IMR-90 (cell line): ENCODE data around the gene TTC29. TPM values are rescaled to one million over a fixed set of nuclear protein-coding genes. Genes with fewer than 3 reads are reported as not detected.

Experiments
- ATAC-seq: fragments of 200-7000 bp; cut with Tn5 transposase; 2 replicates; pipeline ENCODE4 v1.9.1; 2020; ENCODE audit warnings: low read depth, mild to moderate bottlenecking, moderate library complexity
- BruUV-seq: library from RNA; stranded (reverse); fragments of 400-500 nt; replicated peaks from 2 replicates; lab custom pipeline; 2021; lab: Mats Ljungman, UMichigan
- CTCF ChIA-PET: fragments of 300-600 bp; formaldehyde crosslinking; extraction: SDS; loops from one replicate; lab custom pipeline; 2021; ENCODE audit warnings: antibody characterized with exemption; lab: Yijun Ruan, JAX
- POLR2A ChIA-PET: fragments of 300-600 bp; sonication (Branson Sonifier 250); formaldehyde crosslinking; loops from one replicate; lab custom pipeline; 2022; ENCODE audit warnings: antibody characterized with exemption; ENCODE audit not compliant: unreplicated experiment; lab: Charles Lee
- DNase-seq: peaks from one replicate; pipeline ENCODE4 v3.0.0; 2013
- H2AFZ ChIP-seq: replicated peaks from 2 replicates; pipeline ENCODE3; 2013; ENCODE audit warnings: low read length, mild to moderate bottlenecking; ENCODE audit not compliant: poor library complexity
- H2AK5ac ChIP-seq: 2 replicates; pipeline ENCODE4 v1.6.1; 2013; ENCODE audit warnings: low read depth, low read length, inconsistent platforms
- H2AK9ac ChIP-seq: replicated peaks from 2 replicates; pipeline ENCODE3; 2013; ENCODE audit warnings: mild to moderate bottlenecking, low read depth, low read length, moderate library complexity; ENCODE audit not compliant: poor library complexity
- H2BK120ac ChIP-seq: 2 replicates; pipeline ENCODE4 v1.6.1; 2013; ENCODE audit warnings: low read depth, low read length, inconsistent platforms
- H2BK15ac ChIP-seq: 3 replicates; pipeline ENCODE4 v1.6.1; 2013; ENCODE audit warnings: low read depth, low read length, inconsistent platforms
- H2BK20ac ChIP-seq: 2 replicates; pipeline ENCODE4 v1.6.1; 2013; ENCODE audit warnings: low read depth, mild to moderate bottlenecking, inconsistent platforms, low read length, moderate library complexity
- H2BK5ac ChIP-seq: 2 replicates; pipeline ENCODE4 v1.6.1; 2013; ENCODE audit warnings: mild to moderate bottlenecking, low read depth, low read length, inconsistent platforms; ENCODE audit not compliant: poor library complexity, severe bottlenecking
- H3K14ac ChIP-seq: replicated peaks from 2 replicates; pipeline ENCODE4 v1.6.1; 2013; ENCODE audit warnings: low read depth, low read length, inconsistent platforms
- H3K18ac ChIP-seq: 2 replicates; pipeline ENCODE4 v1.6.1; 2013; ENCODE audit warnings: low read depth, low read length, control low read depth
- H3K23ac ChIP-seq: 2 replicates; pipeline ENCODE4 v1.6.1; 2013; ENCODE audit warnings: low read depth, low read length, inconsistent platforms
- H3K27ac ChIP-seq: 2 replicates; pipeline ENCODE4 v1.5.1; 2013; ENCODE audit warnings: mild to moderate bottlenecking, control low read depth, low read length; ENCODE audit not compliant: insufficient read depth
- H3K27me3 ChIP-seq: 2 replicates; pipeline ENCODE4 v1.6.1; 2013; ENCODE audit warnings: low read length; ENCODE audit not compliant: control insufficient read depth, insufficient read depth
- H3K36me3 ChIP-seq: 2 replicates; pipeline ENCODE4 v1.6.1; 2013; ENCODE audit warnings: low read length, mixed read lengths; ENCODE audit not compliant: control insufficient read depth, insufficient read depth
- H3K4ac ChIP-seq: 2 replicates; pipeline ENCODE4 v1.6.1; 2013; ENCODE audit warnings: low read depth, low read length, inconsistent platforms
- H3K4me1 ChIP-seq: 2 replicates; pipeline ENCODE4 v1.6.1; 2013; ENCODE audit warnings: low read length, mixed read lengths; ENCODE audit not compliant: control insufficient read depth, insufficient read depth
- H3K4me2 ChIP-seq: 2 replicates; pipeline ENCODE4 v1.6.1; 2013; ENCODE audit warnings: low read depth, mild to moderate bottlenecking, control low read depth, low read length, moderate library complexity
- H3K4me3 ChIP-seq: 2 replicates; pipeline ENCODE4 v1.5.1; 2013; ENCODE audit warnings: low read depth, mild to moderate bottlenecking, control low read depth, low read length, moderate library complexity; ENCODE audit not compliant: insufficient read depth
- H3K56ac ChIP-seq: 2 replicates; pipeline ENCODE4 v1.6.1; 2013; ENCODE audit warnings: low read length, inconsistent platforms; ENCODE audit not compliant: insufficient read depth; ENCODE audit errors: extremely low read depth
- H3K79me1 ChIP-seq, 2 experiments: 2 replicates each; pipeline ENCODE4 v1.6.1; 2013; ENCODE audit warnings: low read length in 2 of 2, inconsistent platforms in 1 of 2, low read depth in 1 of 2
- H3K9ac ChIP-seq: 2 replicates; pipeline ENCODE4 v1.6.1; 2013; ENCODE audit warnings: low read depth, low read length, control low read depth
- H3K9me1 ChIP-seq: 2 replicates; pipeline ENCODE4 v1.6.1; 2013; ENCODE audit warnings: low read length, inconsistent platforms; ENCODE audit not compliant: insufficient read depth
- H3K9me3 ChIP-seq: 2 replicates; pipeline ENCODE4 v1.6.1; 2013; ENCODE audit warnings: low read length; ENCODE audit not compliant: control insufficient read depth, insufficient read depth
- H4K20me1 ChIP-seq: 2 replicates; pipeline ENCODE4 v1.6.1; 2013; ENCODE audit warnings: low read length, inconsistent platforms; ENCODE audit not compliant: insufficient read depth
- H4K5ac ChIP-seq: 2 replicates; pipeline ENCODE4 v1.6.1; 2013; ENCODE audit warnings: mild to moderate bottlenecking, low read depth, low read length, control low read depth
- H4K8ac ChIP-seq, 2 experiments: 2 replicates each; pipeline ENCODE4 v1.6.1; 2013; ENCODE audit warnings: low read depth in 2 of 2, low read length in 2 of 2, control low read depth in 1 of 2, inconsistent platforms in 1 of 2
- H4K91ac ChIP-seq: 2 replicates; pipeline ENCODE4 v1.6.1; 2013; ENCODE audit warnings: low read depth, low read length, inconsistent platforms; ENCODE audit not compliant: insufficient read depth
- BHLHE40 ChIP-seq: fragments of 150-350 bp; IDR thresholded peaks from 2 replicates; pipeline ENCODE4 v1.6.1; 2016; ENCODE audit warnings: mild to moderate bottlenecking, low read depth, low read length
- CEBPB ChIP-seq: IDR thresholded peaks from 2 replicates; pipeline ENCODE4 v1.6.1; 2012; ENCODE audit warnings: low read depth, low read length, improper control_type of control experiment
- CHD1 ChIP-seq: IDR thresholded peaks from 2 replicates; pipeline ENCODE4 v1.6.1; 2012; ENCODE audit warnings: low read depth, low read length, improper control_type of control experiment
- CTCF ChIP-seq: conservative IDR thresholded peaks from 2 replicates; pipeline ENCODE4 v1.5.1; 2012; ENCODE audit warnings: mild to moderate bottlenecking, low read depth, low read length, improper control_type of control experiment
- MAFK ChIP-seq: IDR thresholded peaks from 2 replicates; pipeline ENCODE4 v1.6.1; 2012; ENCODE audit warnings: low read depth, low read length, improper control_type of control experiment
- MXI1 ChIP-seq: IDR thresholded peaks from 2 replicates; pipeline ENCODE4 v1.6.1; 2012; ENCODE audit warnings: low read depth, mild to moderate bottlenecking, low read length, moderate library complexity, borderline replicate concordance
- RFX5 ChIP-seq: IDR thresholded peaks from 2 replicates; pipeline ENCODE4 v1.8.0; 2012; ENCODE audit warnings: low read depth, mild to moderate bottlenecking, low read length, moderate library complexity
- SMC3 ChIP-seq: fragments of 150-350 bp; IDR thresholded peaks from 2 replicates; pipeline ENCODE4 v1.6.1; 2016; ENCODE audit warnings: low read depth, mild to moderate bottlenecking, antibody characterized with exemption, low read length, moderate library complexity
- USF2 ChIP-seq: fragments of 150-350 bp; IDR thresholded peaks from 2 replicates; pipeline ENCODE4 v1.6.1; 2017; ENCODE audit warnings: mild to moderate bottlenecking, antibody characterized with exemption, low read length, low read depth
- WGBS, 2 experiments: methylation state at CpG; one replicate each; pipeline versions ENCODE4 v1.1.5 to v1.1.7; 2013; ENCODE audit warnings: missing lambda C conversion rate in 2 of 2; ENCODE audit not compliant: insufficient read length in 1 of 2; ENCODE audit errors: extremely low coverage in 2 of 2; 5-methylcytosine and 5-hydroxymethylcytosine counted together
- dilution Hi-C: fragments of 300-500 bp; cut with HindIII; formaldehyde crosslinking; loops from one replicate; pipeline ENCODE4 v1.14.3; 2018; ENCODE audit warnings: low sequenced_read_pairs; ENCODE audit not compliant: unreplicated experiment
- in situ Hi-C: fragments of 300-500 bp; cut with MboI; formaldehyde crosslinking; loops from 3 replicates; pipeline ENCODE4 v1.14.3; 2019; ENCODE audit warnings: low sequenced_read_pairs, inconsistent platforms, mixed read lengths
- intact Hi-C: fragments of 100-400 bp; cut with micrococcal nuclease; formaldehyde crosslinking; loops from 2 replicates; pipeline ENCODE4 v1.10.0; 2022
- polyA plus RNA-seq, 3 experiments: library from polyadenylated mRNA; depleted of rRNA; stranded (reverse); fragments of >200 nt; gene quantifications; 2 replicates each; pipeline ENCODE4 v1.2.3, GENCODE V29; 2012; ENCODE audit warnings: low replicate concordance in 1 of 3
- total RNA-seq: library from RNA; depleted of rRNA; stranded (reverse); fragments of >200 nt; gene quantifications from 2 replicates; pipeline ENCODE4 v1.2.3, GENCODE V29; 2012

TTC29 gene
- total and polyA plus RNA-seq, 2 of the 4 experiments (the other 2 are of a cell fraction): not detected

GRCh38 chr4:146975036-146975435 lies 29.4 kb upstream of the TTC29 start:
- ChIA-PET POLR2A (no interaction called here), CTCF (no interaction called here)
- H4K20me1 ChIP-seq: no peaks in the 10 kb centered on the region
- no peak overlapping the region for H3K9ac ChIP-seq
- no peak overlapping the region for H2BK15ac ChIP-seq
- no peak overlapping the region for H3K4ac ChIP-seq
- WGBS, 2 experiments: no CpG with 5 or more reads among the region's 3 CpGs
- no peak overlapping the region for H2BK20ac ChIP-seq
- dilution Hi-C loops: no loop called here
- no peak overlapping the region for H4K8ac ChIP-seq
- ATAC-seq (no peak), DNase-seq (no peak)
- no peaks in the 10 kb centered on the region for H3K4me1 ChIP-seq
- H4K91ac ChIP-seq: no peak overlapping the region
- intact Hi-C loops: no loop called here
- H3K27me3 ChIP-seq: no peaks in the 10 kb centered on the region; the same call in 1 of the 2 replicates
- no peaks in the 10 kb centered on the region for H3K9me1 ChIP-seq
- H3K14ac ChIP-seq: no peak overlapping the region
- no peak overlapping the region for H2AK5ac ChIP-seq
- no peak overlapping the region for H2BK5ac ChIP-seq
- H3K23ac ChIP-seq: no peak overlapping the region
- no peaks in the 10 kb centered on the region for H3K36me3 ChIP-seq
- H3K79me1 ChIP-seq: no peaks in the 10 kb centered on the region
- TF ChIP-seq USF2: no peak
- TF ChIP-seq CTCF: no peak
- TF ChIP-seq MXI1: no peak
- TF ChIP-seq RFX5: no peak
- TF ChIP-seq MAFK: no peak
- no peak for TF ChIP-seq SMC3
- no peak for TF ChIP-seq BHLHE40
- TF ChIP-seq CHD1: no peak
- no peak for TF ChIP-seq CEBPB
- no peak overlapping the region for H3K27ac ChIP-seq
- no peak overlapping the region for H2AFZ ChIP-seq
- no peak overlapping the region for H3K56ac ChIP-seq
- H2BK120ac ChIP-seq: no peak overlapping the region
- no peak overlapping the region for H3K18ac ChIP-seq
- no peak overlapping the region for H3K4me3 ChIP-seq
- in situ Hi-C loops: no loop called here
- no peak overlapping the region for H3K4me2 ChIP-seq
- H4K5ac ChIP-seq: no peak overlapping the region
- no peaks in the 10 kb centered on the region for H3K9me3 ChIP-seq
- no peak overlapping the region for H2AK9ac ChIP-seq
- no TSS peak for BruUV-seq
